Putamen (tissue), 1 donor: ENCODE results near the gene TCEAL2.
"Not testable (repeated sequence)": the region's sequence is repeated elsewhere in the genome, so short reads cannot be mapped to it uniquely, and the experiment has no call there.

Experiments used
- DNase-seq: peaks from one replicate; pipeline ENCODE4 v3.0.0-alpha.2; 2016; ENCODE audit warnings: low spot score

TCEAL2 gene

GRCh38 chrX:102125436-102125835 lies at the start of gene TCEAL2:
TCEAL2 (plus strand) TSS chrX:102125679; CDS start chrX:102126831, 1,152 bp downstream.
- peak; percentile 33 for DNase-seq

DNA sequence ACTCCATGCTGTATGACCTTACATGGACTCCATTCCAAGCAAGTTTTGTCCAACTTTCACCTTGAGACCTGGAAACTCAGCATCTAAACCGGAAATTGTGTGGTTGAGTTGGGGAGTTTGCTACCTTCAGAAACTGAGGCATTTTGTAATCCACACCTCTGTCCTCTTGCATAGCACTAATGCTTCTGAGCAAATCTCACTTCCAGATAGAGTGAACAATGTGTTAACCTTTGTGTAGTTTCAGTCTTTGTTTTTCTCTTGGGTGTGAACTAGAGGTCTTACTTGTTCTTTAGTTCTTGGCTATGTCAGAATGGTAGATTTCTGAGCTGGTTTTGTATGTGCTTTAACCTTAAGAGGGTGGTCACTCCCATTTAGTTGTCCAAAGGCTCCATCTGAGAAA lies 48.1 kb upstream of the TCEAL2 start:
- DNase-seq, result no peak

GRCh38 chrX:102085706-102086105 lies 39.8 kb upstream of the TCEAL2 start:
- DNase-seq, result no peak

GRCh38 chrX:102113367-102113766 lies 12.1 kb upstream of the TCEAL2 start:
- no peak for DNase-seq

- no peak for DNase-seq
Observed at GRCh38 chrX:102115748-102116147, 9.7 kb upstream of the TCEAL2 start.

DNA sequence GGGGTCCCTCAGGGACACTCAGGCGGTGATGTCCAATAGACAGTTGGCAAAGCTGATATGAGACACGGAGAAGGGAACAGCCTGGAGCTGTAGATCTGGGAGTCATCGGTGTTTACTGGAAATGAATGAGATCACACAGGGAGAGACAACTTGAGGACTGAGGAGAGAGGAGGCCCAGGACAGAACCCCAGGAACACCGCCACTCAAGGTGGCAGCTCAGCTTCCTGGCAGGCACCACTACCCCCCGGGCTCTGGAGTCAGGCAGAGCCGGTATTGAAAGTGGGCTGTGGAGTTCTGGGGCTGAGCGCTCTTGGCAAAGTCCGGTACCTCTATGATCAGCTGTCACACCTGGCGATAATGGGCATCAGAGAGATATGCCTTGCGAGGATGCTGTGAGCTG lies 465 bp upstream of the TCEAL2 start:
- DNase-seq, result not testable (repeated sequence)

- DNase-seq, result not testable (repeated sequence)
Observed at GRCh38 chrX:102126080-102126818, 770 bp downstream of the TCEAL2 start.

DNA sequence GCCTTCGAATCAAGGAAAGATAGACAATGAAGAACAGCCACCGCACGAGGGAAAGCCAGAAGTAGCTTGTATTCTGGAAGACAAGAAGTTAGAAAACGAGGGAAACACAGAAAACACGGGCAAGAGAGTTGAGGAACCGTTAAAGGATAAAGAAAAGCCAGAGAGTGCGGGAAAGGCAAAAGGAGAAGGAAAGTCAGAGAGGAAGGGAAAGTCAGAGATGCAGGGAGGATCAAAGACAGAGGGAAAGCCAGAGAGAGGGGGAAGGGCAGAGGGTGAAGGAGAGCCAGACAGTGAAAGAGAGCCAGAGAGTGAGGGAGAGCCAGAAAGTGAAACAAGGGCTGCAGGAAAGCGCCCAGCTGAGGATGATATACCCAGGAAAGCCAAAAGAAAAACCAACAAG lies 1.4 kb downstream of the TCEAL2 start:
- no peak for DNase-seq

DNA sequence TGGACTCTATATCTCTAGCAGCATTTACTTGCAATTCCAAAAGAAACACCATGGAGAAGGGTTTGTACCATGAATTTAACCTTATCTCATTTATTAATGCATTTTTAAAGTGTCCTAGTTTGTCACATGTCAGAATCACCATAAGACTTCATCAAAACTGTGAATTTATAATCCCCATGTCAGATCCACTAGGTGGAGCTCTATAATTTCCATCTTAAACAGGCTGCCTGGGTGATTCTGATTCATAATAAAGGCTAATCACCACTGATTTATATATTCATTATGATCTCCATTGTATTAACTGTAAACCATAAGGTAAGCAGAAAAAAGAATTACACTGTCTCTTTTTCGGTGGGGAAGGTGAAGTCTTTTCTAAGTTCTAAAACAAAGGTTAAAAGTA lies 4.0 kb downstream of the TCEAL2 start:
- DNase-seq, result no peak

- DNase-seq, result no peak
Observed at GRCh38 chrX:102138064-102138463, 12.6 kb downstream of the TCEAL2 start.

GRCh38 chrX:102140876-102141275 lies 15.4 kb downstream of the TCEAL2 start:
- DNase-seq, result not testable (repeated sequence)

- not testable (repeated sequence) for DNase-seq
Observed at GRCh38 chrX:102141631-102142030, 16.2 kb downstream of the TCEAL2 start.

DNA sequence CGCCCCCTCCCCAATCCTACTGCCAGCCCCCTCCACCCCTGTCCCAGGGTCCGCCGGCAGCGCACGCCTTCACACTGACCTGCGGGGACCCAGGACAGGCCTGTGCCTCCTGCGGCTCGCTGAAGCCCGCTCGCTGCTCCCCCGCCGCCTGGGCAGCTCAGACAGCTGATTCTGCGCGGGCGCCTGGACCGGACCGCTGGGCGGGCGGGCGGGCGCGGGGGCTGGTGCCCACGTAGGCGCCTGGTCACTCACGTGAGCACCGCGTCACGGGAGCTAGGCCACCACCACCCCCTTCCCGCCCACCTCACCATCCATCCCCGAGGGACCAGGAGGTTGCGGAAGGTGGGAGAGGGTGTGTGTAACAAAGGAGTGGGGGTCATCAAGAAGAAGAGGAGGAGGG lies 16.8 kb downstream of the TCEAL2 start, which contains the start of gene TCEAL6:
TSS of gene TCEAL6 (minus strand) at position 208 of the 400 bp plus-strand sequence.
- not testable (repeated sequence) for DNase-seq

GRCh38 chrX:102154218-102154860 lies 28.9 kb downstream of the TCEAL2 start:
- DNase-seq, result no peak

- DNase-seq, result peak; percentile 3
Observed at GRCh38 chrX:102154900-102155805, 29.7 kb downstream of the TCEAL2 start.

GRCh38 chrX:102155806-102156179 lies 30.3 kb downstream of the TCEAL2 start, which contains the start of gene BEX5:
BEX5 (minus strand) TSS chrX:102155977; CDS start chrX:102154265, 1,712 bp downstream.
- peak; percentile 73 for DNase-seq
